ENCODE data around the gene PHF14.

DNA sequence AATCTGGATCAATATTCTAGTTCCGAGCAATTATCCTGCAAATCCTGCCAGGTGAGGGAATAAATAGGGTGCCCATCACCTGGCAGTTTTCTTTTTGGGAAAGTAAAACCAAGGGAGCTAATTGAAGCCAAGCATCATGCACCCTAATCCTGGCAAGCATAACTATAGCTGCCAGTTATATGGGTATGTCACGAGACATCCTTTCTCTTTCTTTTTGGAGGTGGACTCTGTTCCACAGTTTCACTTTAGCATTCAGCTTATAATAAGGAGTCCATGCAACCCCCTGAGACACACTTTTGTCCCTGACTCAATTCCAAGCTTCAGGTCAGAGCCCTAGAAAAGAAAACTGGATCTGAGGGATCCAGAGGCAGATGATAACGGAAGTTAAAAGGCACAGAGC lies 222.5 kb downstream of the PHF14 start:
- TF ChIP-seq, protein P1, sequence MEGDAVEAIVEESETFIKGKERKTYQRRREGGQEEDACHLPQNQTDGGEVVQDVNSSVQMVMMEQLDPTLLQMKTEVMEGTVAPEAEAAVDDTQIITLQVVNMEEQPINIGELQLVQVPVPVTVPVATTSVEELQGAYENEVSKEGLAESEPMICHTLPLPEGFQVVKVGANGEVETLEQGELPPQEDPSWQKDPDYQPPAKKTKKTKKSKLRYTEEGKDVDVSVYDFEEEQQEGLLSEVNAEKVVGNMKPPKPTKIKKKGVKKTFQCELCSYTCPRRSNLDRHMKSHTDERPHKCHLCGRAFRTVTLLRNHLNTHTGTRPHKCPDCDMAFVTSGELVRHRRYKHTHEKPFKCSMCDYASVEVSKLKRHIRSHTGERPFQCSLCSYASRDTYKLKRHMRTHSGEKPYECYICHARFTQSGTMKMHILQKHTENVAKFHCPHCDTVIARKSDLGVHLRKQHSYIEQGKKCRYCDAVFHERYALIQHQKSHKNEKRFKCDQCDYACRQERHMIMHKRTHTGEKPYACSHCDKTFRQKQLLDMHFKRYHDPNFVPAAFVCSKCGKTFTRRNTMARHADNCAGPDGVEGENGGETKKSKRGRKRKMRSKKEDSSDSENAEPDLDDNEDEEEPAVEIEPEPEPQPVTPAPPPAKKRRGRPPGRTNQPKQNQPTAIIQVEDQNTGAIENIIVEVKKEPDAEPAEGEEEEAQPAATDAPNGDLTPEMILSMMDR (IDR thresholded peaks at IDR 0.05) = no peak
- TF ChIP-seq POLR2A (IDR thresholded peaks at IDR 0.05) = no peak

All from esophagus squamous epithelium (tissue), 4 donors.